GM18517 (cell line): ENCODE data around the gene ACOXL.
A peak's percentile ranks its signal among the peaks of the same experiment; 100 is the strongest.

Source experiments
- ATAC-seq: cut with Tn5 transposase; IDR thresholded peaks from one replicate; pipeline ENCODE4 v1.9.1; 2021; ENCODE audit warnings: mild to moderate bottlenecking, moderate library complexity; ENCODE audit not compliant: unreplicated experiment

Gene ACOXL

GRCh38 chr2:110995911-110996310 is 263.5 kb downstream of the ACOXL start:
- no peak for ATAC-seq

GRCh38 chr2:110997331-110998045 is 265.1 kb downstream of the ACOXL start:
- no peak for ATAC-seq

GRCh38 chr2:110998311-110998710 is 265.9 kb downstream of the ACOXL start:
- ATAC-seq: no peak

- no peak for ATAC-seq
Observed at GRCh38 chr2:110999626-111000025, 267.3 kb downstream of the ACOXL start.

GRCh38 chr2:111005307-111005706 is 272.9 kb downstream of the ACOXL start:
- no peak for ATAC-seq

GRCh38 chr2:111005821-111006220 is 273.4 kb downstream of the ACOXL start:
- ATAC-seq: no peak

- no peak for ATAC-seq
Observed at GRCh38 chr2:111007757-111008688, 275.6 kb downstream of the ACOXL start.

GRCh38 chr2:111011218-111011617 is 278.8 kb downstream of the ACOXL start:
- ATAC-seq: no peak

- no peak for ATAC-seq
Observed at GRCh38 chr2:111015283-111015995, 283.1 kb downstream of the ACOXL start.

GRCh38 chr2:111017034-111017622 is 284.8 kb downstream of the ACOXL start:
- ATAC-seq: no peak

GRCh38 chr2:111017909-111018308 is 285.5 kb downstream of the ACOXL start:
- no peak for ATAC-seq

- no peak for ATAC-seq
Observed at GRCh38 chr2:111019381-111019780, 287.0 kb downstream of the ACOXL start.

GRCh38 chr2:111022633-111023032 is 290.3 kb downstream of the ACOXL start:
- ATAC-seq: no peak

GRCh38 chr2:111024496-111024895 is 292.1 kb downstream of the ACOXL start:
- ATAC-seq: no peak

GRCh38 chr2:111025288-111025687 is 292.9 kb downstream of the ACOXL start:
- no peak for ATAC-seq

GRCh38 chr2:111028720-111029119 is 296.3 kb downstream of the ACOXL start:
- no peak for ATAC-seq

GRCh38 chr2:111029181-111029927 is 297.0 kb downstream of the ACOXL start:
- no peak for ATAC-seq

GRCh38 chr2:111030260-111030891 is 298.0 kb downstream of the ACOXL start:
- ATAC-seq: peak; percentile 80

- ATAC-seq: no peak
Observed at GRCh38 chr2:111030945-111031344, 298.6 kb downstream of the ACOXL start.
